ENCODE data around the gene DGAT2. TPM values are rescaled to one million over a fixed set of nuclear protein-coding genes. Genes with fewer than 3 reads are reported as not detected.
"Not testable (repeated sequence)": the region's sequence is repeated elsewhere in the genome, so short reads cannot be mapped to it uniquely, and the experiment has no call there.

The DGAT2 gene
- total RNA-seq, 1 donor from 2014 or later: 6.2 TPM

DNA sequence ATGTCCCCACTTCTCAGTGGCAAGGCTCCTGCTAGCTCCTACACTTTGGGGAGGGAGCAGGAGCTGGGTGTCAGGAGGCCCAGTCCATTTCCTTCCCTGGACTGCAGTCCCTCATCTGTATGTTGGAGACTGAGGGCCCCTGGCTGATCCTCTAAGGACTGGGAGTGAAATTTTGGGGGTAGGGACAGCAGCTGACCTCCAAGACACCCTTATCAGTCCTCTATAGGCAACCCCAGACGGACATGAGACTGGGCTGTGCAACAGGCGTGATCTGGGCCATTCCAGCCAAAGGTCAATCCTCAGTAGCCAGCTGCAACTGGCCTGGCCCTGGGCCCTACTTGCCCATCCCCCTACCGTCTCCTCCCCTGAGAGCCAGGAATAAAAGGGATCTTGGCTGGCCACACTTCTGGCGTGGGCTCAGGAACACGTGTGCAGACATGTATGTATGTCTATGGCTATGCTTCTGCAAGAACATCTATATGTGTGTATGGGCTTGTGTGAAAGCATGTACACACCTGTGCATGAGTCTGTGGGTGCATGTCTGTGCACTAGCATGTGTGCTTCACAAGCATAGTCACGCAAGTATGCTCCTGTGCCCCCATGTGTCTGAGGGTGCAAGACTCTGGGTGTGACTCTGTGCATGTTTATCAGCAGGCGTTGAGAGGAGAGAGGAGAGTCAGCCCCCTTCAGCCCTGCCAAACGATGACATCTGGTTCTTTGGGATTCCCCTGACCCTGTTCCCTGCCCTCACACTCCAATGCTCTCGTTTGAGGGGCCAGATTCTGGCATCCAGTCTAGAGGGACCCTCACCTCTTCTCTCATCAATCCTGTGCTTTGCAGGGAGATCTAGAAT is 24.6 kb upstream of the DGAT2 start:
- Histone ChIP-seq H3K27me3 (no peaks in the 10 kb centered on the region), H3K36me3 (no peaks in the 10 kb centered on the region), H3K4me1 (no peaks in the 10 kb centered on the region), H3K27ac (no peak overlapping the region), H3K4me3 (no peak overlapping the region), H3K9me3 (no peaks in the 10 kb centered on the region)
- ATAC-seq (peak; percentile 25), DNase-seq (no peak)
- intact Hi-C loops (cut with DNase I): no loop called here
- TF ChIP-seq, protein P1, sequence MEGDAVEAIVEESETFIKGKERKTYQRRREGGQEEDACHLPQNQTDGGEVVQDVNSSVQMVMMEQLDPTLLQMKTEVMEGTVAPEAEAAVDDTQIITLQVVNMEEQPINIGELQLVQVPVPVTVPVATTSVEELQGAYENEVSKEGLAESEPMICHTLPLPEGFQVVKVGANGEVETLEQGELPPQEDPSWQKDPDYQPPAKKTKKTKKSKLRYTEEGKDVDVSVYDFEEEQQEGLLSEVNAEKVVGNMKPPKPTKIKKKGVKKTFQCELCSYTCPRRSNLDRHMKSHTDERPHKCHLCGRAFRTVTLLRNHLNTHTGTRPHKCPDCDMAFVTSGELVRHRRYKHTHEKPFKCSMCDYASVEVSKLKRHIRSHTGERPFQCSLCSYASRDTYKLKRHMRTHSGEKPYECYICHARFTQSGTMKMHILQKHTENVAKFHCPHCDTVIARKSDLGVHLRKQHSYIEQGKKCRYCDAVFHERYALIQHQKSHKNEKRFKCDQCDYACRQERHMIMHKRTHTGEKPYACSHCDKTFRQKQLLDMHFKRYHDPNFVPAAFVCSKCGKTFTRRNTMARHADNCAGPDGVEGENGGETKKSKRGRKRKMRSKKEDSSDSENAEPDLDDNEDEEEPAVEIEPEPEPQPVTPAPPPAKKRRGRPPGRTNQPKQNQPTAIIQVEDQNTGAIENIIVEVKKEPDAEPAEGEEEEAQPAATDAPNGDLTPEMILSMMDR (IDR thresholded peaks at IDR 0.05): no peak

DNA sequence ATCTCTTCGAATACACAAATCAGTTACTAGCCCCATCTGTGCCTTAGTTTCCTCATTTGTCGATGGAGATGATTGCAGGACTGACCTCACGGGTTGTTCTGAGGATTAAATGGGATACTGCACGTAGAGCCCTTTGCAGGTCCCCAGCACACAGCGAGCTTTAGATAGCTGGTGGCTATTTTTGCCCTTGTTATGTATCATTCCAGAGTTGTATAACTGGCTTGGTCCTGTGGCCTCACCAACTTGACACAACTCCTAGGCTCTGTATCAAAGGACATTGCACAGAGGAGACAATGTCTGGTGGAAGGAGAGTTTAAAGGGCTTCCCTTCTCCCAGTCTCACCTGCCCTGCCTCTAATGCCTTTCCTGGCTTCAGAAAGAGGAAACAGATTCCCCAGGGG is 22.8 kb upstream of the DGAT2 start:
- Histone ChIP-seq H3K27ac (no peak overlapping the region), H3K36me3 (no peaks in the 10 kb centered on the region), H3K27me3 (no peaks in the 10 kb centered on the region), H3K4me1 (no peaks in the 10 kb centered on the region), H3K9me3 (no peaks in the 10 kb centered on the region), H3K4me3 (no peak overlapping the region)
- TF ChIP-seq, protein P1 (IDR thresholded peaks at IDR 0.05): no peak
- DNase-seq (no peak), ATAC-seq (no peak)
- intact Hi-C loops (cut with DNase I): no loop called here

DNA sequence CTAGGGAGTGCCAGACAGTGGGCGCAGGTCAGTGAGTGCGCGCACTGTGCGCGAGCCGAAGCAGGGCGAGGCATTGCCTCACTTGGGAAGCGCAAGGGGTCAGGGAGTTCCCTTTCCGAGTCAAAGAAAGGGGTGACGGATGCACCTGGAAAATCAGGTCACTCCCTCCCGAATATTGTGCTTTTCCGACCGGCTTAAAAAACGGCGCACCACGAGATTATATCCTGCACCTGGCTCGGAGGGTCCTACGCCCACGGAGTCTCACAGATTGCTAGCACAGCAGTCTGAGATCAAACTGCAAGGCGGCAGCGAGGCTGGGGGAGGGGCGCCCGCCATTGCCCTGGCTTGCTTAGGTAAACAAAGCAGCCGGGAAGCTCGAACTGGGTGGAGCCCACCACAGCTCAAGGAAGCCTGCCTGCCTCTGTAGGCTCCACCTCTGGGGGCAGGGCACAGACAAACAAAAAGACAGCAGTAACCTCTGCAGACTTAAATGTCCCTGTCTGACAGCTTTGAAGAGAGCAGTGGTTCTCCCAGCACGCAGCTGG is 19.8 kb upstream of the DGAT2 start:
- DNase-seq; H3K27me3 ChIP-seq; H3K4me1 ChIP-seq; ATAC-seq; H3K27ac ChIP-seq; H3K4me3 ChIP-seq; H3K36me3 ChIP-seq; intact Hi-C loops (cut with DNase I); H3K9me3 ChIP-seq: not testable (repeated sequence)

DNA sequence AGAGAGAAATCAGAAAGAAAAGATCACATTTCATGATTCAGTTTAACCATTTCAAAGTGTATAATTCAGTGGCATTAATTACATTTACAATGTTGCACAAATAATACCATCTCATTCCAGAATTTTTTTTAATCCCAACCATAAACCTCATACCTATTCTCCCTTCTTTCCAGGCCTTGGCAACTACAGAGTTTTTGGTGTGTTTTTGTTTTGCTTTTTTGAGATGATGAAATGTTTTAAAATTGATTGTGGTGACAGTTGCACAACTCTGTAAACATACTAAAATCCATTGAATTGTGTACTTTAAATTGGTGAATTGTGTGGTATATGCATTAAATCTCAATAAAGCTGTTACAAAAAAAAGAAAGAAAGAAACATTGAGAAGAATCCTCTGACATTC is 13.6 kb upstream of the DGAT2 start:
- H3K4me3 ChIP-seq; H3K9me3 ChIP-seq; H3K27me3 ChIP-seq; DNase-seq; intact Hi-C loops (cut with DNase I); ATAC-seq; H3K36me3 ChIP-seq; H3K27ac ChIP-seq; H3K4me1 ChIP-seq: not testable (repeated sequence)

DNA sequence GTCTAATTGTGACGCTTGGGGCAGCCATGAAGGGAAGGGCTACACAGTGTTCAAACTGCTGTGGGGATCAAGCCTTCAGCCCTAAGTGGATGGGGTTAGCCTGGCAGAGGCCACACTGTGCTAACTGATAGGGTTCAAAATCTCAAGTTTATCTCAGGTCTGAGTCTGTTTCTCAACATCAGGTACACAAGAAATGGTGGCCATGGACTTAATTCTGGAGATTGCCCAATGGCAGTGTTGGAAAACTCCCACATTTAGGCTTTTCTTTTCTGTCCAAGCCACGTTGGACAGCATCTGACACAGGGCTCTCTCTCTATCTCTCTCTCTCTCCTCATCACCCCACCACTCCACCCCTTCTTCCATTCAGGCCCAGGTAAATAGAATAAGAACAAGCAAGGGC is 10.9 kb upstream of the DGAT2 start:
- Histone ChIP-seq H3K4me1 (no peaks in the 10 kb centered on the region), H3K27ac (no peak overlapping the region), H3K27me3 (no peaks in the 10 kb centered on the region), H3K9me3 (no peaks in the 10 kb centered on the region), H3K4me3 (no peak overlapping the region), H3K36me3 (no peaks in the 10 kb centered on the region)
- TF ChIP-seq, protein P1 (IDR thresholded peaks at IDR 0.05): no peak
- intact Hi-C loops (cut with DNase I): no loop called here
- no peak for DNase-seq
- ATAC-seq: no peak

DNA sequence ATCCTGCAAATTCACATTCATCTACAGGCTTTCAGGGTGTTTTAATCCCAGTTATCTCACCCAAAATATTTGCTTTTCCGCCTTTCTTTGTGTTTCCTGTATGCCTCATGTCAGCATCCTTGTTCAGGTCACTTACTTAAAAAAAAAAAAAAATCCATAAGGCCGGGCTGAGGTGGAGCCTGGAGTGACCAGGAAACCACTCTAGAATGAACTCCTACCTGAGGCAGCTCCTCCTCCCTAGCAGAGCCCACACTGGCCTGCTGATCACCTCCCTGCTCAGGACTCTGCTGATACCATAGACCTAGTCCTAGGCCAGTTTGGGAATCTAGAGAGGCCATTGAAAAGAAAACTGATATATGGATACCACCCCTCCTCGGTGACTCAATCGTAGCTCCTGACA is 8.7 kb upstream of the DGAT2 start:
- Histone ChIP-seq H3K9me3 (no peaks in the 10 kb centered on the region), H3K27ac (no peak overlapping the region), H3K4me3 (no peak overlapping the region), H3K27me3 (no peaks in the 10 kb centered on the region), H3K4me1 (no peaks in the 10 kb centered on the region), H3K36me3 (no peaks in the 10 kb centered on the region)
- ATAC-seq: no peak
- no peak for DNase-seq
- intact Hi-C loops (cut with DNase I): no loop called here
- TF ChIP-seq, protein P1 (IDR thresholded peaks at IDR 0.05): no peak

All from upper lobe of right lung (tissue), 1 donor.